MM.1S (cell line): ENCODE data around the gene PVRIG.
"Not testable (repeated sequence)": the region's sequence is repeated elsewhere in the genome, so short reads cannot be mapped to it uniquely, and the experiment has no call there.

Experiments
- DNase-seq: peaks from one replicate; pipeline ENCODE4 v3.0.0-alpha.2; 2015
- H2AFZ ChIP-seq: fragments of 300-600 bp; sonication (generic); 2 replicates; pipeline ENCODE4 v1.6.0; 2016; ENCODE audit warnings: antibody characterized with exemption, low read length
- H3F3A ChIP-seq: fragments of 300-600 bp; sonication (generic); 2 replicates; pipeline ENCODE4 v1.6.1; 2016; ENCODE audit warnings: mild to moderate bottlenecking, antibody characterized with exemption, low read length, moderate library complexity, mixed read lengths; ENCODE audit not compliant: insufficient read depth
- H3K27ac ChIP-seq: fragments of 300-600 bp; sonication (generic); 2 replicates; pipeline ENCODE4 v1.5.1; 2016; ENCODE audit warnings: mild to moderate bottlenecking, low read length
- H3K27me3 ChIP-seq: fragments of 300-600 bp; sonication (generic); replicated peaks from 2 replicates; pipeline ENCODE4 v1.6.0; 2016; ENCODE audit warnings: low read length; ENCODE audit not compliant: insufficient read depth
- H3K36me3 ChIP-seq: fragments of 300-600 bp; sonication (generic); replicated peaks from 2 replicates; pipeline ENCODE4 v1.6.1; 2016; ENCODE audit warnings: mild to moderate bottlenecking, low read length, mixed read lengths; ENCODE audit not compliant: insufficient read depth
- H3K4me1 ChIP-seq: fragments of 300-600 bp; sonication (generic); 2 replicates; pipeline ENCODE4 v1.6.1; 2016; ENCODE audit warnings: low read length, mixed read lengths
- H3K4me2 ChIP-seq: fragments of 300-600 bp; sonication (generic); 2 replicates; pipeline ENCODE4 v1.6.0; 2016; ENCODE audit warnings: low read depth, low read length
- H3K4me3 ChIP-seq: fragments of 300-600 bp; sonication (generic); 2 replicates; pipeline ENCODE4 v1.5.1; 2016; ENCODE audit warnings: low read length, mixed read lengths
- H3K79me2 ChIP-seq: fragments of 300-600 bp; sonication (generic); 2 replicates; pipeline ENCODE4 v1.6.1; 2016; ENCODE audit warnings: mixed run types, low read length, mixed read lengths
- H3K9ac ChIP-seq: fragments of 300-600 bp; sonication (generic); 2 replicates; pipeline ENCODE4 v1.6.1; 2016; ENCODE audit warnings: low read length, mixed read lengths
- H3K9me2 ChIP-seq: fragments of 300-600 bp; sonication (generic); replicated peaks from 2 replicates; pipeline ENCODE4 v1.6.1; 2016; ENCODE audit warnings: mild to moderate bottlenecking, low read length, mixed read lengths; ENCODE audit not compliant: insufficient read depth
- H3K9me3 ChIP-seq: fragments of 300-600 bp; sonication (generic); replicated peaks from 2 replicates; pipeline ENCODE4 v1.6.1; 2016; ENCODE audit warnings: mild to moderate bottlenecking, low read length, mixed read lengths; ENCODE audit not compliant: insufficient read depth
- H4K20me1 ChIP-seq: fragments of 300-600 bp; sonication (generic); 2 replicates; pipeline ENCODE4 v1.6.1; 2016; ENCODE audit warnings: mild to moderate bottlenecking, low read length, moderate library complexity, mixed read lengths; ENCODE audit not compliant: insufficient read depth
- CTCF ChIP-seq: fragments of 300-600 bp; sonication (generic); IDR thresholded peaks from 2 replicates; pipeline ENCODE4 v1.5.1; 2016; ENCODE audit warnings: antibody characterized with exemption, low read length, mixed read lengths
- EZH2 ChIP-seq: fragments of 300-600 bp; sonication (generic); optimal IDR thresholded peaks from 2 replicates; pipeline ENCODE3; 2017; ENCODE audit warnings: low read depth, mild to moderate bottlenecking, antibody characterized with exemption, low read length, mixed read lengths
- EZH2phosphoT487 ChIP-seq: fragments of 300-600 bp; sonication (generic); IDR thresholded peaks from 2 replicates; pipeline ENCODE4 v1.6.1; 2018; ENCODE audit warnings: antibody characterized with exemption, low read length

Gene PVRIG

GRCh38 chr7:100215895-100216294 is 3.9 kb upstream of the PVRIG start:
- Histone ChIP-seq H2AFZ (no peak overlapping the region), H3K4me2 (no peak overlapping the region), H4K20me1 (no peaks in the 10 kb centered on the region), H3K9me2 (no peaks in the 10 kb centered on the region), H3K4me3 (no peak overlapping the region), H3K9ac (no peak overlapping the region), H3K4me1 (peaks cover 28% of the 10 kb centered on the region), H3K36me3 (no peaks in the 10 kb centered on the region), H3K27me3 (0 out of 2 replicates have a peak, but pooled peaks cover 10% of the 10 kb centered on the region), H3K27ac (no peak overlapping the region), H3K9me3 (no peaks in the 10 kb centered on the region), H3F3A (peaks cover 6% of the 10 kb centered on the region), H3K79me2 (peaks cover 10% of the 10 kb centered on the region)
- TF ChIP-seq EZH2 (no peak), CTCF (no peak), EZH2phosphoT487 (no peak)
- no peak for DNase-seq

- Histone ChIP-seq H3K4me1 (peaks cover 41% of the 10 kb centered on the region), H3K79me2 (peaks cover 26% of the 10 kb centered on the region), H3F3A (peaks cover 14% of the 10 kb centered on the region), H3K27ac (peak overlapping the region; percentile 13; the same call in 1 of the 2 replicates)
- DNase-seq, H4K20me1 ChIP-seq, H3K9me3 ChIP-seq, H2AFZ ChIP-seq, H3K4me2 ChIP-seq, H3K36me3 ChIP-seq, H3K9ac ChIP-seq, H3K27me3 ChIP-seq, H3K9me2 ChIP-seq, H3K4me3 ChIP-seq: not testable (repeated sequence)
Observed at GRCh38 chr7:100217934-100218333, 1.8 kb upstream of the PVRIG start.

GRCh38 chr7:100219271-100219737 is 445 bp upstream of the PVRIG start:
- TF ChIP-seq EZH2phosphoT487, result no peak
- TF ChIP-seq CTCF, result no peak
- no peak for TF ChIP-seq EZH2
- Histone ChIP-seq H3K4me2 (0 out of 2 replicates have a peak overlapping the region, but pooled peaks have one; percentile 84), H4K20me1 (no peaks in the 10 kb centered on the region), H3F3A (peaks cover 14% of the 10 kb centered on the region), H3K9me3 (no peaks in the 10 kb centered on the region), H3K4me3 (no peak overlapping the region), H2AFZ (no peak overlapping the region), H3K4me1 (peaks cover 41% of the 10 kb centered on the region), H3K27me3 (no peaks in the 10 kb centered on the region), H3K9me2 (no peaks in the 10 kb centered on the region), H3K36me3 (no peaks in the 10 kb centered on the region), H3K9ac (no peak overlapping the region; the same call in 1 of the 2 replicates), H3K79me2 (peaks cover 31% of the 10 kb centered on the region), H3K27ac (peak overlapping the region; percentile 97; the same call in 1 of the 2 replicates)
- no peak for DNase-seq

- Histone ChIP-seq H3K9ac (peak overlapping the region; percentile 89), H2AFZ (no peak overlapping the region), H3K4me3 (peak overlapping the region; percentile 57; the same call in 1 of the 2 replicates), H3K27ac (peak overlapping the region; percentile 97), H4K20me1 (no peaks in the 10 kb centered on the region), H3K27me3 (no peaks in the 10 kb centered on the region), H3K79me2 (peaks cover 35% of the 10 kb centered on the region), H3F3A (peaks cover 14% of the 10 kb centered on the region), H3K36me3 (no peaks in the 10 kb centered on the region), H3K4me1 (peaks cover 41% of the 10 kb centered on the region), H3K4me2 (peak overlapping the region; percentile 84), H3K9me3 (no peaks in the 10 kb centered on the region), H3K9me2 (no peaks in the 10 kb centered on the region)
- TF ChIP-seq CTCF (no peak), EZH2phosphoT487 (no peak), EZH2 (no peak)
- no peak for DNase-seq
Observed at GRCh38 chr7:100220586-100221230, 959 bp downstream of the PVRIG start.
